ENCODE results near the gene TSHZ1.

The TSHZ1 gene

GRCh38 chr18:75246721-75247610 lies 36.4 kb downstream of the TSHZ1 start:
- DNase-seq (ENCODE audit: low read depth in 2 of 2): no peak

- DNase-seq (ENCODE audit: low read depth in 2 of 2): no peak
Observed at GRCh38 chr18:75247611-75248421, 37.2 kb downstream of the TSHZ1 start.

- no peak for DNase-seq (ENCODE audit: low read depth in 2 of 2)
Observed at GRCh38 chr18:75248426-75249174, 38.0 kb downstream of the TSHZ1 start.

- no peak for DNase-seq (ENCODE audit: low read depth in 2 of 2)
Observed at GRCh38 chr18:75249175-75249518, 38.5 kb downstream of the TSHZ1 start.

- no peak for DNase-seq (ENCODE audit: low read depth in 2 of 2)
Observed at GRCh38 chr18:75249672-75250470, 39.3 kb downstream of the TSHZ1 start.

DNA sequence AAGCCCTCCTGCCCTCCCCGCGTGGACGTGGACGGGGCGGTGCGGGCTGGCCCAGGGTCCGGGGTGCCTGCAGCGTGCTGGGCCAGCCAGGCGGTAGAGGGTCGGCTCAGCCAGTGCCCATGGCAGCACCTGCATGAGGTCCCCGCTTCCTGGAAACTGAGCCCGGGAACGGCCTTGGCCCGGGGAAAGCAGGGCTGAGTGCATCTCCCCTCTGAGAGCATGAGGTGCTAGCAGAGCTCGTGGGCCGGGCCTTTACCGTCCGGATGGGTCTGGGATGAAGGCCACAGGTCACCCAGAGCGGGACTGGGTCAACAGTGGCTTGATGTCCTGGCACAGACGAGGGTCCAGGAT lies 39.8 kb downstream of the TSHZ1 start:
- DNase-seq (ENCODE audit: low read depth in 2 of 2): no peak

GRCh38 chr18:75251466-75251865 lies 40.9 kb downstream of the TSHZ1 start:
- no peak for DNase-seq (ENCODE audit: low read depth in 2 of 2)

- DNase-seq (ENCODE audit: low read depth in 2 of 2): no peak
Observed at GRCh38 chr18:75252136-75252535, 41.5 kb downstream of the TSHZ1 start.

DNA sequence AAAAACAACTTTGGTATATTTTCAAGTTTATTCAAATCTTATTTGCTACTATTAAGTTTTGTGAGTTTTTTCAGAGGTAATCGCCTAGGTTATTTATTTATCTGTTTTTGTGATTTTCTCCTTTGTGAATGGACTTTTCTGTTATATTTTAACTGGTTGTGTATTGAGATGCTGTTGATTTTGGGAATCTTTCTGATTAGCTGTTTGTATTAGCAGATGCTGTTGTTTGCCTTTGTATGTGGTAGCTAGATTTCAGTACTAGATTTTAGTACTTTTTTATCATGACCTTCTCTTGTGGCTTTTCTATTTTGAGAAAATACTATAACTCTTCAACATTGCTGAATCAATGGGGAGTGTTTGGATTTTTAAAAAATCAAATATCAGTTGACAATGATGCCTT lies 42.4 kb downstream of the TSHZ1 start:
- no peak for DNase-seq (ENCODE audit: low read depth in 2 of 2)

GRCh38 chr18:75253784-75254183 lies 43.2 kb downstream of the TSHZ1 start:
- no peak for DNase-seq (ENCODE audit: low read depth in 2 of 2)

DNA sequence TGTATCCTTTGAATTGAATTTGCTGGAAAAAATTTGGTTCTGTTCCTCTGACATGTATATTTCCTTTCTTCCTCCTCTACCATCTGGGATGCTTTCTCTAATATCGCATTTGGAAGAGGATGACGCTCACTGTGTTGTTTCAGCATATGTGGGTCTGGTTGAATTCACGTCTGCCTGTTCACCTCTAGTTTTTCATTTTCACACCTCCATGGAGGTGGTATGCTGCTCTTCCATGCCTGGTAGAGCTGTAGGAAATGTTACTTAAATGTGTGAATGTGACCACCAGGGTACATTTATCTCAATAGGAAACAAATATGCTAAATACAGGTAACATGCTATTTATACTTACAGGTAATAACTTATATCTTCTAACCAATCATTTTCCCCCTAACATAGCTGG lies 44.5 kb downstream of the TSHZ1 start:
- no peak for DNase-seq (ENCODE audit: low read depth in 2 of 2)

- no peak for DNase-seq (ENCODE audit: low read depth in 2 of 2)
Observed at GRCh38 chr18:75256376-75256775, 45.8 kb downstream of the TSHZ1 start.

DNA sequence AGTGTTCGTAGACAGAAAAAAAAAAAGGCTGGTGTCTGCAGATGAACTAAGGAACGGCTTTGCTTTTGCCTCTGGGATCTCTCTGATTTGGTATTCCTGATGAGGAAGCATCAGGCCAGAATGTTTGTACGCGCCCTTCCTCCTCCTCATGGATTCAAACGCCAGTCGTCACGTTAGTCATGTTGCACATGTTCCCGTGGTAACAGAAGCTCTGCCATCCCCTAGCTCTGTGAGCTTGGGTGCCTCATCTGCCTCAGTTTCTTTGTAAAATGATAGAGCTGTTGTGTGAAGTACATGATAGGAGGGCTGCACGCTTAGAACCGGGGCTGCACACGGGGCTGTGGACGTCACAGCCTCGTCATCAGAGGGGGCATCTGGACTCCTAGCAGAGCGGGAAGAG lies 47.0 kb downstream of the TSHZ1 start:
- no peak for DNase-seq (ENCODE audit: low read depth in 2 of 2)

- no peak for DNase-seq (ENCODE audit: low read depth in 2 of 2)
Observed at GRCh38 chr18:75261430-75262223, 51.0 kb downstream of the TSHZ1 start.

DNA sequence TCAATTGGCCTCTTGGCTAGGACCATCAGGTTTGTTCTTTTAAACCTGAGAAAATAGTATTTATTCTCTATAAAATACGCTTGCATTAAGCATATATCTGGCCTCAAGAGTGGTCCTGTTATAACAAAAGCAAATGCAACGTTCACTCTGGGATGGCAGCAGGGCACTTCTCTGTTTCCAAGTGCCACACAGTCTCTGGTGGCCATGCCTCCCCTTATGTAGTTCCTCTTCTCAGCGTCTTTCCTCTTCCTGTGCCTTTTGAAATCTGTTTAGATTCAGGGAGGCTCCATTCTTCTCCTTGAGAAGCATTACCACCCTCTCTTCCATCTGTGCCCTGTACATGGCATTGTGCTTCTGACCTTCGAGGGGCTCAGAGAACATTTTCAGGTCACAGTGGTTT lies 51.9 kb downstream of the TSHZ1 start:
- DNase-seq (ENCODE audit: low read depth in 2 of 2): no peak

- DNase-seq (ENCODE audit: low read depth in 2 of 2): no peak
Observed at GRCh38 chr18:75264195-75264594, 53.6 kb downstream of the TSHZ1 start.

- no peak for DNase-seq (ENCODE audit: low read depth in 2 of 2)
Observed at GRCh38 chr18:75264926-75265597, 54.5 kb downstream of the TSHZ1 start.

GRCh38 chr18:75265872-75266271 lies 55.3 kb downstream of the TSHZ1 start:
- DNase-seq (ENCODE audit: low read depth in 2 of 2): no peak

- DNase-seq (ENCODE audit: low read depth in 2 of 2): no peak
Observed at GRCh38 chr18:75267643-75268363, 57.2 kb downstream of the TSHZ1 start.

DNA sequence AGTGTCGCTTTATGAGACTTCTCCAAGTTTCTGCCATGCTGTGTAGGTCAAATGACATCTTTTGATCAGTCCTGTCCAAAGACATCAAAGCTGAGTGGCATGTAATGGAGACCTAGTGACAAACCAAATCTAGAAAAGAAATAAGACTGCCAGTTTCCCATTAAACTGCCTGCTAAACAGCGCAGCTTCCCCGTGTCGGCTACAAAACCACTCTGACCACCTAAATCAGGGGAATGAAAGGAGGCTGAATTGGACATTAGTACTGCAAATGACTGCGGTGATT lies 57.7 kb downstream of the TSHZ1 start:
- DNase-seq (ENCODE audit: low read depth in 2 of 2): no peak
